ENCODE measurements around the gene NSUN6.

DNA sequence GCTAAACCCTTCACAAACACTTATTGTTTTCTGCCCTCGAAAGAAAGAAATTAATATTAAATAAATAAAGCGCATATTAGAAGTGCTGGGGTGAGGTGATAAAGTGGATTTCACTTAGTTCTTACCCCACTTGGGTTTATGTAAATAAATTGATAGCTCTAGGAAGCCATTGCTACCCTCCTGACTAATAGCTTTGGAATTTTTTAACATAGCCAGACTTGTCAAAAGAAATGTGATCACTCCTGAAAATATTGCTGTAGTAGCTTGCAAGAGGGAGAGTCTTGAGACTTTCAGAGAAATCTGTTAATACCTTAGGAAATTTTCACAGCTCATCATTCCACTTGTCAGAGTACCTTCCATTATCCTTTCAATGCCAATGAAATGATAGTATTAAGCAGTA, 15.4 kb upstream of the NSUN6 start:
- TF ChIP-seq GATA3 (IDR thresholded peaks at IDR 0.05; ENCODE audit: low read depth, low read length) (no peak), GATA2 (IDR thresholded peaks at IDR 0.05; ENCODE audit: low read depth, low read length) (no peak)
